GM19193 (cell line): ENCODE results near the gene PTF1A.

Source experiments
- POLR2A ChIP-seq: IDR thresholded peaks from 4 replicates; pipeline ENCODE4 v1.6.1; 2011; ENCODE audit not compliant: insufficient read depth, insufficient read length; ENCODE audit errors: extremely low read depth

The PTF1A gene

DNA sequence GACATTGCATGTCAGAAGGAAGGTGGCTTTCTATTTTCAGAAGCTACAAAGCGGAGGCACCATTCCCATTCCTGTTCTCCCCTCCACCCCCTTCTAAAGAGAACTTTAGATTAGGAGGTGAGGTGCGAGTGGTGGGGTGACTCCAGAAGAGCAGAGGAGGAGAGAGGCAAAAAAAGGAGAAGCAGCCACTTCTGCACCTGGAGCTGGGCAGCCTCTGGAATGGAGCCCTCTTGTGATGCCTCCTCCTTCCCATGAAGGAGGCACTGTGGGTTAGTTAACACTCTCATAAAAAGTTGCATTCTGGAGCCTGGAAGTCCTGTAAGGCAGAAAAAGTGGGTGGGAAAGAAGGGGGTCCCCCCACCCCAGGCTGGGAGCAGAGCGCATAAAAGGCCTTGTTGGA lies 4.8 kb downstream of the PTF1A start:
- TF ChIP-seq POLR2A = no peak

DNA sequence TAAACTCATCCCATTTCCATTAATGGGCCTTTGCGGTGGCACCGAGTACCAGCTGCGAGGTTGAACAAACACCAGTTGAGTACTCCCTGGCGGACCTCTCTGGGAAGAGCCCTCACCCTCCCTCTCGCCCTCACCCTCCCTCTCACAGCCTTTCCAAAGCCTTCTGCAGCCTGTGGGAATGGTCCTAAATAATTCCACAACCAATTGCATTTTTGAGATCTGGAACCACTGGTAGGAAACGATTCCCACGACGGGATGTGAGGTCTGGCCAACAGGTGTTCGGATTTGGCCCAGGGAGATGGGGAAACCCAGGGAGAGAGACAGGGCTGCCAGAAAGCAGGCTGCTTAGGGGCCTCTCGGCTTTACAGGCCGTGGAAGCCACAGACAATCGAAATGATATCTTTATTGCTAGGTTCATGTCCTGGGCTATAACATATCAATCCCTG lies 5.3 kb downstream of the PTF1A start:
- TF ChIP-seq POLR2A = no peak

DNA sequence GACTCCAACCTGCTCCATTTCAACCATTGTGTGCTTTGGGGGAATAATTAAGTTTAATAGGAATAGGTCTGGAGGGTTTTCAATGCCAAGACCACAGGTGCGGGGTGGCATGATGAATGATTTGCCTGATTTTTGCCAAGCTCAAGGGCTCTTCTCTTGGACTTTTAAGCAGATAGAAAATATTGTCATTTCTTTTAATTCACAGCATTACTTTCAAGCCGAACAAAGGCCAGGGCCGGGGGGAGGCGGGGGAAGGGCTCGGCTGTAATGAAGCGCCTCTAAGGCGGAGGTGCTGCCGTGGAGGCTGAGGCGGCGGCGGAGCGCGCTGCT lies 6.5 kb downstream of the PTF1A start:
- TF ChIP-seq POLR2A = no peak

DNA sequence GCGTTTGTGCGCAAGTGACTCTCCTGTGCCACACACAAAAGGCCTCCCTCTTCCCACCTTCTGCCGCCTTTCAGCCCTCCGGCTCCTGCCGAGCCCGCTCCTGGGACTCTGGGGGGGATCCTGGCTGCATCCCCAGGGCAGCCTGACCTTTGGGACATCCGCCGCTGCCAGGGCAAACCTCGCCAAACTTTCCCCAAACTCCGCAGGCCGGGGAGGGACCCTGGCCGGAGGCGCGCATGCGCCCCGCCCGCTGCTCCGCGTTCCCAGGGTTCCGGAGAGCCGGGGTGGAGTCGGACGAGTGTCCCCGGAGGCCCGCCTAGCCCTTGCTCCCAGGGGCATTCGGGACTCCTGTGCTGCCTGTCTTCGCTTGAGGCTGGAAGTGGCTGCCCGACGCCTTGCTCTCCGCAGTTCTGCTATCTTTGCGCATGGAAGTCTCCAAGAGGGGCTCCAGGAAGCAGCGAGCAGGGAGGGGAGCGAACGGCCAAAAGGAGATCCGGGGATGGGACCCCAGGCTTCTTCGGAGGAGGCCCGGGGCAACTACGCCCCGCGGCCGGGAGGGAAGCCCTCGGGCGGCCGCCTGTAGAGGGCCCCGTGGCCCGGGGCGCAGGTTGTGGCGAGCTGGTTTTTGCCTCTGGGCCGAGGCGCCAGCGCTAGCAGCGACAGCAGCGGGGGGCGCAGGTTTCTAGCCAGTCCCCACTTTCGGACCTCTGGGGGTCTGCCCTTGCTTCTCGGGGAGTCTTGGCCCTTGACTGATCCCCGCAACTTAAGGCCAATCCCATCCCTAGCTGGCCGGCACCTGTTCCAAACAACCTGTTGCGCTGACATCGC lies 7.0 kb downstream of the PTF1A start:
- TF ChIP-seq POLR2A = no peak

DNA sequence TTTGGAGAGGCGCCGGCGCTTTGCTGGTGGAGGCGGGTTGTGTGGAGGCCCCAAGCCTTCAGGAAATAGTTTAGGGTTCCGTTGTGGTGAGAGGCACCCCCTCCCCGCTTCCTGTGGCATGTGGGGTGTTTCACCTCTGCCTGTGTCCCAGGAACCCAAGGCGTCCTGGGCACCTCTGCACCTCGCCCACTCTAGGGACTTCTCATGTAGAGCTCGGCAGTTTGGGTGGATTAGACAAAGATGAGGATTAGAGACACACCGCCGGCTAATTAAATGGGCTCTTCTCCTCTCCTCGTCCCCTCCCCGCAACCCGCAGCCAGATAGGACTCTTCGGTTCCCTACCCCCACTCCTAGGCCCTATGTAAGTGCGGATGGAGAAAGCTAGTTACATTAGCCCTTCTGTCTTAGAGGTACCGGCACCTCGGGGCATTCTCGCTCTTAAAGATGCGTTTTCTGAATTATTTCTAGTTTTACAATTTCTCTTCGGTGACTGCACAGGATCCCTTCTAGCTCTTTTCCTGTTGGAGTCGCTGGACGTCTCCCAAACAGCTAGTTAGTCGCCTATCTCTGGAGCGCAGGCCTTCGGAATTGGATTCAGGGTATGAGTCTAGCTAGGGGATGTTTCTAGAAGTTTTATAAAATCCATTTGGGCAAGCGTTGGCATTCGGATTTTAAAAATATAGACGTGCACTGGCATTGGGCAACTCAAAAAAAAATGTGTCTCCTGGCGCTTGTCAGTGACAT lies 7.8 kb downstream of the PTF1A start:
- no peak for TF ChIP-seq POLR2A

DNA sequence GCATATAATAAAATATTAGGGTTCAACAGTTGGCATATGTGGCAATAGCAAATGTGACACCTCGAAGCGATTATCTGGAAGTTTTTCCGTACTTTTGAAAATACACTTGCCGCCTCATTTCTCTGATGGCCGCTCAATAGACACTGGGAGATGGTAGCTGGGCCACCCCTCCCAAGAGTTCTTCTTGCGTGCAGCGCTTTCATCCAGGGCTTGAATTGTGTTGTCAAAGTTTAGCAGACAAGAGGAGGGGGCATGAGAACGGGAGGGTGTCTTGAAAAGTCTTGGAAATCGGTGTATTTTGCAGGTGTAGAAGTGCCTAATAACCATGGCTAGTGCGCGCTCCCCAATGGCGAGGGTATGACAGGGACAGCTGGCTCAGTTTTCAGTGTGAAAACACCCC lies 8.5 kb downstream of the PTF1A start:
- no peak for TF ChIP-seq POLR2A

DNA sequence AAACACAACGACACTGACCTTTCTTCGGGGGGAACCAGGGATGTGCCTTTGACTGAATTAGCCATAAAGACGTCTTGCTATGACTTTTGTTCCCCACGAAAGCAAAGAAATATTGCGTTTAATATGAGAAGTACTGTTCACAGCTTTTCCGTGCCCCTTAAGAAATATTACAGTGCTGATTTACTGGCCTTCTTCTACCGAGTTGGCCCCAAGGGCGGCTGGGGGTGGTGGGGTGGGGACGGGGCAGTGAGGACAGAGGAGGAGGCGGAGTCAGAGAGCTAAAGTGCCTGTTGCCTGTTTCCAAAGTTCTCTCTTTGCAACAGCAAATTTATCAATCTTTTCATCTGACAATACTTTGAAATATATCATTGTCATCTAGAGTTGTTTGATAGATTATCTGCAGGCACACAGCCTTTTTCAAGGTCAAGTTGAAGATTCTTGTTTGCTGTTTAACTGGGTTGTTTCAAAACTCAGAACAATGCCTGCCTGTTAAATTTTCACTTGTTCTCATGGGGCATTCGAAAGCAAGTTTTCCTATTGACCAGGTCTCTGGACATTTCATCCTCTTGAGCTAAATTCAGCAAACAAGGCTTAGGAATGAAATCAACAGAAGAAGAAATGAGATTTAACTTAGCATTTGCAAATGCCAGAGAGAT lies 9.0 kb downstream of the PTF1A start:
- no peak for TF ChIP-seq POLR2A

DNA sequence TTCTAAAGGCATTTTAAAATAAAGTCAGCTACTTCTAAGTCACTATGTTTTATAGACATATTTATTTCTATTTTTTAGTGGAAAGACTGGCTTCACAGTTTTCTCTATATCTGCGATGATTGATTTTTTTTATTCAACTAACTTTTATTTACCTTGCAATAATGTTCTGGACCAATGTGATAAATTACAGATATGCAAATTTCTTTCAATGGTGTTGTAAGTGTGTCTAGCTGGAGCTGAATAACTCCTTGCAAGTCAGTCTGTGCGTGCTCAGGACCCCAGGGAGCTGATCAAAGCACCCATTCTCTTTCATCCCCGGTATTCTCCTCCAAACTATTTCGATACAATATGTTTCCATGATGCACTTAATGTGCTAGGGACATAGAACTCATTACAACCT lies 9.7 kb downstream of the PTF1A start:
- no peak for TF ChIP-seq POLR2A

DNA sequence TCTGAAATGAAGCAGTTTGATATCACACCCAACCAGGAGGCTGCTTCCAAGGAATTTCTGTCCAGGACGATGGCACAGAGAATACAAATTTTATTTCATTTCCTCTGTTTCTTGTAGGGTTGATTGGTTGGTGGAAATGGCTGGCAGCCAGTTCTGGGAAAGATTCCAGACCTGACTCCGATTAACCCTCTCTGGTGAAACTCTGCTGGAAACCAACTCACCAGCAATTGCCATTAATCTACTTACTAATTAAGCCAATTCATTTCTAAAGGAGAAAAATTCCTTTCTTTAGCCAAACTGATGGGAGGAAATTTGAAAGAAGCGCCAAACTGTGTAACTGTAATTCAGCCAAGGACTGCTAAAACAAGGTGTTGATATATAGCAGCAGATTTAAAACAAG lies 10.7 kb downstream of the PTF1A start:
- no peak for TF ChIP-seq POLR2A

DNA sequence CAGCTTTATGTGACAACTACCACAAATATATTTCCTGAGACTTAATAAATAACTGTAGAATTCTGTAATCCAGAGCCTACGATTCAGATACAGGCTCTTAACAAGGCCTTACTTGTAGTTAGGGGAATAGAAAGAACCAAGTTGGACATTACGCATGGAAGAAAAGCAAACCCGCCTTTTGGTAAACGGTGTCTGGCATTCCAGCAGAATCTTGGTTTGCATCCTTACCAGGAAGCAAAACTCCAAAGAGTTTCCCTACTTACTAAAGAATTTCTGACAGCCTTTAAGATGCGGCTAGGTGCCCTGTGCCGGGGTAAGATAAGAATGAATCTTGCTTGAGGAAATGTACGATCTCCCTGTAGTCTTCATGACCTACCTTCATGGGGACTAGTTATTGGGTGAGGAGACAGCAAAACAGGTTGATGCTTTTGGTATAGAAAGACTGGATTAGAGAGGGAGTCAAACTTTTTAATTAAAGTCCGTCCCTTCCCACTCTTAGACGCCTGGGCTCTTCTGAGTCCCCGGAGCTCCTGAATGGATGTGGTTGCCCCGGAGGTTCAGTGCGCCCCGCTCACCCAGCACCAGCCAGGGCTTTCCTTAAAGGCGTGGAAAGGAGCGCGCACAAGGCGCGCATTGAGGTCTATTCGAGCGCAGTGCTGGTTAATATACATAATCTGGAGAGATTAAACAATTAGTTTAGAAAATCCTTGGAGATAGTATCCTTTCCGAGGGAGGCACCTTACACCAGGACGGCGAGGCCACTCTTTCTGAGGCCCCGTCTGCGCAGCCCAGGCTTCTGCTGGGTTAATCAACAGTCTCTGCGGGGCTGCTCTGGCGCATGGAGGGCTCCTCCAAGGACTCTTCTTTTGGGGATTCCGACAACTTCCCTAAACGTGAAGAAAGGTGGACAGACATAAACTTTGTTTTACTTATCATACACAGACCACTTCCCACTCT lies 11.5 kb downstream of the PTF1A start:
- TF ChIP-seq POLR2A = no peak

DNA sequence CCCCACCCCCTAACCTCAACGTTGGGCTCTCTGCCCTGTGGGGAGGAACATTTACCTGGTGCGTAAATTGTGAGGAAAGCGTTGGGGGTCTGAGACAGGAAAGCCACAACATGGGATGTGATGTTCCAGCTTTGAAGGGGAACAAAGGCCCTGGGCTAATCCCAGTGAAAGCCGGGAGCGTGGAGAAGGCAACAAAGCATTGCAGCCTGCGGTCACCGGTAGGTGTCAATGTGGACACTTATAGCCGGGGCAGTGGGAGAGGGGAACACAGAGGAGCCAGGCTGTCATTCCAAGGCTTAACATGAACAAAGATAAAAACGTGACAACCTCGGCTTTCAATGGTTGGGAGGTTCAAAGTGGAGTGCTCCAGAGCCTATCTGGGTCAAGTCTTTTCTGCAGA lies 12.7 kb downstream of the PTF1A start:
- TF ChIP-seq POLR2A = no peak

DNA sequence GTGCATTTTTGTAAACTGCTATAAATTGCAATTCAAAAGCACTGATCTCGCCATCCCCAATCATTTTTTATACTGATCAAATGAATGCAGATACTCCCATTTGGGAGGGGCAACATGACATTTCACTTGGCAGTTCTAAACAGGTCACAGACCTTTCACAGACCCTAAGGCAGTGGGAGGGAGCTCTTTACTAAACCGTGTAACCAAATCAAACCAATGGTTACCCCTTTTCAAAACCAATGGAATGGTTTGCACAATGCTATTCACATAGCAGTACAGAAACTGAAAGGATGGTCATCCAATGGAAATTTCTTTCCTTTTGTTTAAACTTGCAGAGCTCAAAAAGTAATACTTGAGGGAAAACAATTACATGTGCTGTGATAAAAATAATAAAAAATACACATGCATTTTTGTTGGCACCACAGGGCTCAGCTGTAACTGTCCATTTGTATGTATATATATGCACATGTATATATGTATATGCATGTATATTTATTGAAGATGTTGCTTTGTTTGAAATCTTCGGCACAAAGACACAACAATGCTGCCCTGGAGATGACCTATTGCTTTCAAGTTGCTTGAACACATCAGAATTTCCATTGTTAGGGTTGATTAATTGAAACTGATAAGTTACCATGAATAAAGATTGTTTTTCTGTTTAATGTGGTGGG lies 14.0 kb downstream of the PTF1A start:
- TF ChIP-seq POLR2A = no peak

DNA sequence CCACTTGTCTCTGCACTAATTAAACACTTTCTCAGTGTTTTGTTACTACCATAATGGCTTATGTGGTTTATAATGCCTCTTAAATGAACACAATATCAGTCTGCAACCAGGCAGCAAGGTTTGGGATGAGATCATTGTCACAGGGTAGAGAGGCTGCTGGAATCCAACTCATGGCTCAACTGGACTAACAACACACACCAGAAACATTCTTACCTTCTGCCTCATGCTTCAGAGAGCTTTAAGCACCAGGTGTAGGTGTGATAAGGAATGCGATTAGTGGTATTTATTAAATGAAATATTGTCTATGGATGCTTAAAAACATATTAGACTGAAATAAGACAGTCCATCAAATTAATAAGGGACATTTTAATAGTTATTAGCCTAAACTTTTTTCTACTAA lies 25.4 kb downstream of the PTF1A start:
- no peak for TF ChIP-seq POLR2A

DNA sequence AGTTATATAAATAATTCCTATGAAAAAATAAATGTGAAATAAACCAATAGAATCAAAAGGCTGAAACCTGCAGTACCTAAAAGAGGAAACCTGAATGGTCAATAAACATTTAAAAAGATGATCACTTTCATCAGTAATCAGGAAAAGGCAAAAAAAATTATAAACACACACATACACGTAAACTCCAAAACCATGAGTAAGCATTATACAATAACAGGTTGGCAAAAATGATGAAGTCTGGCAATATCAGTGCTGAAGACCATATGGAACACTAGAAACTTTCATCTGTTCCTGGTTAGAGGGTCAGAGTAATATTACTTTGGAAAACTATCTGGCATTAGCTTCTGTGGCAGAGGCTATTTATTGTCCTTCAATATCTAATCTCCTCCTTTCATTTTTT lies 38.5 kb downstream of the PTF1A start:
- no peak for TF ChIP-seq POLR2A
